IPS-18a (cell line): ENCODE data around the gene MTHFD2.
A peak's percentile ranks its signal among the peaks of the same experiment; 100 is the strongest.
"Not testable (repeated sequence)": the region's sequence is repeated elsewhere in the genome, so short reads cannot be mapped to it uniquely, and the experiment has no call there.

ENCODE experiments used
- H3K27ac ChIP-seq: one replicate; pipeline ENCODE4 v1.5.1; 2013; ENCODE audit warnings: low read length
- H3K27me3 ChIP-seq: one replicate; pipeline ENCODE4 v1.6.1; 2013; ENCODE audit warnings: mild to moderate bottlenecking, low read length; ENCODE audit not compliant: control insufficient read depth, insufficient read depth
- H3K36me3 ChIP-seq: one replicate; pipeline ENCODE4 v1.6.1; 2013; ENCODE audit warnings: low read depth, low read length; ENCODE audit not compliant: control insufficient read depth
- H3K4me1 ChIP-seq: one replicate; pipeline ENCODE4 v1.6.1; 2013; ENCODE audit warnings: low read depth, low read length; ENCODE audit not compliant: control insufficient read depth
- H3K4me3 ChIP-seq: one replicate; pipeline ENCODE4 v1.5.1; 2013; ENCODE audit warnings: low read length
- H3K9ac ChIP-seq: one replicate; pipeline ENCODE4 v1.6.1; 2013; ENCODE audit warnings: mild to moderate bottlenecking, low read length, moderate library complexity
- H3K9me3 ChIP-seq: one replicate; pipeline ENCODE4 v1.6.1; 2013; ENCODE audit warnings: low read depth, low read length; ENCODE audit not compliant: control insufficient read depth

MTHFD2 gene

GRCh38 chr2:74199275-74199701, 873 bp downstream of the MTHFD2 start:
- Histone ChIP-seq H3K27ac (peak overlapping the region; percentile 44), H3K9ac (peak overlapping the region; percentile 100), H3K4me3 (peak overlapping the region; percentile 78), H3K4me1 (peaks cover 11% of the 10 kb centered on the region), H3K36me3 (peaks cover 27% of the 10 kb centered on the region), H3K27me3 (peaks cover 5% of the 10 kb centered on the region), H3K9me3 (no peaks in the 10 kb centered on the region)

GRCh38 chr2:74199871-74200305, 1.5 kb downstream of the MTHFD2 start:
- Histone ChIP-seq H3K9me3 (no peaks in the 10 kb centered on the region), H3K9ac (peak overlapping the region; percentile 100), H3K4me3 (peak overlapping the region; percentile 78), H3K27ac (peak overlapping the region; percentile 44), H3K4me1 (peaks cover 14% of the 10 kb centered on the region), H3K36me3 (peaks cover 32% of the 10 kb centered on the region), H3K27me3 (peaks cover 5% of the 10 kb centered on the region)

GRCh38 chr2:74201196-74201595, 2.8 kb downstream of the MTHFD2 start:
- H3K9ac ChIP-seq: peak overlapping the region; percentile 15
- H3K27me3 ChIP-seq: peaks cover 5% of the 10 kb centered on the region
- H3K4me3 ChIP-seq: peak overlapping the region; percentile 78
- peaks cover 14% of the 10 kb centered on the region for H3K4me1 ChIP-seq
- H3K9me3 ChIP-seq: no peaks in the 10 kb centered on the region
- peaks cover 42% of the 10 kb centered on the region for H3K36me3 ChIP-seq
- H3K27ac ChIP-seq: no peak overlapping the region

GRCh38 chr2:74201596-74201995, 3.2 kb downstream of the MTHFD2 start:
- peak overlapping the region; percentile 15 for H3K9ac ChIP-seq
- H3K4me1 ChIP-seq: peaks cover 14% of the 10 kb centered on the region
- peaks cover 5% of the 10 kb centered on the region for H3K27me3 ChIP-seq
- peaks cover 44% of the 10 kb centered on the region for H3K36me3 ChIP-seq
- no peak overlapping the region for H3K4me3 ChIP-seq
- H3K9me3 ChIP-seq: no peaks in the 10 kb centered on the region
- H3K27ac ChIP-seq: no peak overlapping the region

GRCh38 chr2:74204436-74204835, 6.0 kb downstream of the MTHFD2 start:
- Histone ChIP-seq H3K9ac (no peak overlapping the region), H3K4me3 (no peak overlapping the region), H3K27me3 (no peaks in the 10 kb centered on the region), H3K27ac (no peak overlapping the region), H3K4me1 (peaks cover 14% of the 10 kb centered on the region), H3K36me3 (peaks cover 64% of the 10 kb centered on the region), H3K9me3 (no peaks in the 10 kb centered on the region)

GRCh38 chr2:74205113-74205512, 6.7 kb downstream of the MTHFD2 start:
- Histone ChIP-seq H3K36me3 (peaks cover 66% of the 10 kb centered on the region), H3K4me1 (peaks cover 10% of the 10 kb centered on the region), H3K9ac (no peak overlapping the region), H3K9me3 (no peaks in the 10 kb centered on the region), H3K27me3 (no peaks in the 10 kb centered on the region), H3K4me3 (no peak overlapping the region), H3K27ac (no peak overlapping the region)

GRCh38 chr2:74205596-74205995, 7.2 kb downstream of the MTHFD2 start:
- Histone ChIP-seq H3K9me3 (no peaks in the 10 kb centered on the region), H3K27ac (no peak overlapping the region), H3K4me1 (peaks cover 7% of the 10 kb centered on the region), H3K27me3 (no peaks in the 10 kb centered on the region), H3K4me3 (no peak overlapping the region), H3K36me3 (peaks cover 68% of the 10 kb centered on the region), H3K9ac (no peak overlapping the region)

- peaks cover 73% of the 10 kb centered on the region for H3K36me3 ChIP-seq
- no peaks in the 10 kb centered on the region for H3K9me3 ChIP-seq
- no peak overlapping the region for H3K4me3 ChIP-seq
- peaks cover 6% of the 10 kb centered on the region for H3K4me1 ChIP-seq
- H3K9ac ChIP-seq: no peak overlapping the region
- H3K27ac ChIP-seq: no peak overlapping the region
- H3K27me3 ChIP-seq: no peaks in the 10 kb centered on the region
Observed at GRCh38 chr2:74206180-74206688, 7.8 kb downstream of the MTHFD2 start.

- H3K4me1 ChIP-seq: no peaks in the 10 kb centered on the region
- H3K27ac ChIP-seq: no peak overlapping the region
- H3K36me3 ChIP-seq: peaks cover 94% of the 10 kb centered on the region
- H3K4me3 ChIP-seq: no peak overlapping the region
- H3K27me3 ChIP-seq: no peaks in the 10 kb centered on the region
- no peaks in the 10 kb centered on the region for H3K9me3 ChIP-seq
- H3K9ac ChIP-seq: no peak overlapping the region
Observed at GRCh38 chr2:74212702-74213410, 14.4 kb downstream of the MTHFD2 start.

GRCh38 chr2:74215771-74216170, 17.4 kb downstream of the MTHFD2 start:
- not testable (repeated sequence) for H3K27me3 ChIP-seq, H3K9ac ChIP-seq, H3K4me1 ChIP-seq, H3K9me3 ChIP-seq, H3K27ac ChIP-seq, H3K4me3 ChIP-seq
- peaks cover 75% of the 10 kb centered on the region for H3K36me3 ChIP-seq

- H3K27ac ChIP-seq: no peak overlapping the region
- H3K27me3 ChIP-seq: no peaks in the 10 kb centered on the region
- H3K36me3 ChIP-seq: peaks cover 66% of the 10 kb centered on the region
- H3K9ac ChIP-seq: no peak overlapping the region
- H3K4me3 ChIP-seq: no peak overlapping the region
- no peaks in the 10 kb centered on the region for H3K4me1 ChIP-seq
- no peaks in the 10 kb centered on the region for H3K9me3 ChIP-seq
Observed at GRCh38 chr2:74216642-74217041, 18.2 kb downstream of the MTHFD2 start.
